Cerebellar cortex (tissue), 1 donor: Measurements from ENCODE around the gene GTSE1.

Experiments
- DNase-seq: peaks from one replicate; pipeline ENCODE4 v3.0.0-alpha.2; 2015; ENCODE audit warnings: low spot score

The GTSE1 gene

GRCh38 chr22:46275455-46276122 lies 21.1 kb upstream of the GTSE1 start:
- DNase-seq, result no peak

DNA sequence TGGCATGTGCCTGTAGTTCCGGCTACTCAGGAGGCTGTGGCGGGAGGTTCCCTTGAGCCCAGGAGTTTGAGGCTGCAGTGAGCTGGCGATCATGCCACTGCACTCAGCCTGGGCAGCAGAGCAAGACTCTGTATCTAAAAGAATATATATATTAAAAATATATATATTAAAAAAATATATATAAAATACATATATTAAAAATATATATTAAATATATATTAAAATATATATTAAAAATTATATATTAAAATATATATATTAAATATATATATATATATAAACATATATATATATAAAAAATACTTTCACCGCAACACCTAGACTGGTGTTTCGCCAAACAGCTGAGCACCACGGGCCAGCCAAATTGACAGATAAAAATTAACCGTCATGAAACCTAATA lies 20.1 kb upstream of the GTSE1 start:
- no peak for DNase-seq

- no peak for DNase-seq
Measured at GRCh38 chr22:46278656-46279645, 17.7 kb upstream of the GTSE1 start.

DNA sequence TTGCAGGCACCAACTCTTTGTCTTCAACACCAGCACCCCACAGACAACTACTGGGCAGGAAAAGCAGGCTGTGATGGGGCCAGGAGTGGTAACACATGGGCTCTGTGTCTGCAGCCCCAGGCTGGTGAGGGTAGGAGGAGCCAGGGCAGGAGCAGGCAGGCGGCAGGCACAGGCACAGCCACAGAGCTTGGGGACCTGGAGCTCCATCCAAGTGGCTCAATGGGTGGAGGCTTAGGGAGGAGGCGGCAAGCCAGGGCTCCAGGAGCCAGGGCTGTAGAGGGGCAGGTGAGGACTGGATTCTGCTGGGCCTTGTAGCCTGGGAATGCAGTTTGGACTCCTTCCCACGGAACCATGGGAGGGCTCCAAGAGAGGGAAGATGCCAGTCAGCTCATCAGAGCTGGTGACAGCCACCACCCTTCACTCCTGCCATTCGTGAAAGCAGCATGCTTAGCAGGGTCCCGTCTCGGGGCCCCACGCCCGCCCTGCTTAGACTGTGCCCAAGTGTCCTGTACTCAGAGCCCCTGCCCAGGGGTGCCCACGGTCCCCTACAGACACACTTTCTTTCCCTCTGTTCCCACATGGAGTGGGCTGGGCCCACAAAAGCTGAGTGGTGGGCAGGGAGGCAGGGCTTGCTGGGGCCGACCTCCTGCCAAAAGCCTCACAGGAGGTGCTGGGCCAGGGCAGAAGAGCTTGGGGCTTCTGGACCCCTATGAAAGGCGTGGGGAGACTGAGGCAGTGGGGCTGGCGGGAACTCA lies 16.4 kb upstream of the GTSE1 start:
- DNase-seq, result no peak

DNA sequence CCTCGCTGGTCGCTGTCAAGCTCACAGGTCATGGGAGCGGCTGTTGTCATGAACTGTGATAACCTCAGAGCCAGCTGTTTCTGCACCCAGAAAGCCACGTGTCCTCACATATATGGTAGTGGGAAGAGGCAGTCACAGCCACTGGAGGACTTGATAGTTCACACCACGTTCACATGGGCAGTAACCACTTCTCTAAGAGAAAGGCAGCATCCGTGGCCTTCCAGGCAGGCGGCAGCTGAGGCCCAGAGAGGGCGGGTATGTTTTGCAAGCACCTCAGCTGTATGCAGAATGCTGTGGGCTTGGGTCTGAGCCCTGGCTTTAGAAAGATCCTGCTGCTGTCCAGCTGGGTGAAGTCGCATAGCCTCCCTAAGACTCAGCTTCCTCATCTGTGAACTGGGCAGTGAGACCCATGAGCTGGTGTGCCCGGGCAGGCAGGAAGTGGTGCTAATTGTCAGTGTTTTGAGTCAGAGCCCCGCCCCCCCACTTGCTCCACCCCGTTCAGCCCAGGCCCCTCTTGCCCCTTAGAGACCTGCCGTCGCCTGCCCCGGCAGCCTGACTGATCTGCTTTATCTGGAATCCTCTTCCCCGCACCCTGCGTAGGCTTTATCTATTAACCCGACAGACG lies 15.6 kb upstream of the GTSE1 start:
- no peak for DNase-seq

GRCh38 chr22:46281866-46282678 lies 14.6 kb upstream of the GTSE1 start:
- no peak for DNase-seq

- no peak for DNase-seq
Measured at GRCh38 chr22:46286006-46286405, 10.7 kb upstream of the GTSE1 start.

- no peak for DNase-seq
Measured at GRCh38 chr22:46286941-46287872, 9.5 kb upstream of the GTSE1 start.

DNA sequence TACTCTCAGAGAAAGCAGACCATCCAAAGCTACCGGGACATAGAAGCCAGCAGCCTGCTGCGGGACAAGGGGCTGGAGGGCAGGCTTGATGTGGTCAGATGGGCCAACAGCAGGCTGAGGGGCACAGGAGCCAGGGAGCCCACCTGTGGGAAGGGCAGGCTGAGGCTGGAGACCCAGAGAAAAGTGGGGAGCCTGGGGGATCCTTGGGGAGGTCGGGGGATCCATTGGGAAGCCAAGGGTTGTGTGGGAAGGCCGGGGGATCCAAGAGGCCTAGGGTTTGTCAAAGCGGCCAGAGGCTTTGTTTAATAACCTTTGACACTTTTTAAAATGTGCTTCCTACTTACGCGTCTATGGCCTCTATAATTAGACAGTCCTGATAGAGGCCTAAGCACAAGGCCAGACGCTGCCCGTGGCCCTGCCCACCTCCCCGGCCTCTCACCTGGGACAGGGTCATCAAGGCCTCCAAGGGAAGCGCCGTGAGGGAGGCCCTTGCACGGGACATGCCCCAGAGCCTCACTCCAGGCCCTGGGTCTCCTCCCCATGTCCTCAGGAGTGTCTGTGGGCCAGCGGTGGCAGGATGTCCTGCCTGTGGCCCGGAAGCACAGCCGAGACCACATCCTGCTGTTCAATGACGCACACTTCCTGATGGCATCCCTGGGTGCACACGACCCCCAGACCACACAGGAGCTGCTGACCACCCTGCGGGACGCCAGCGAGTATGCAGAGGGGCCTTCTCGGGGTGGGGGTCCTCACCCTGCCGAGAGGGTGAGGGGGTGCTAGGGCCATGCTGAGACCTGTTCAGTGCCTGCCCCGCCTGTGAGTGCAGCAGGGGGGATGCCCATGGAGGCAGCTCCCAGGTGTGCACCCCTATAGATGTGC lies 8.6 kb upstream of the GTSE1 start:
- no peak for DNase-seq

DNA sequence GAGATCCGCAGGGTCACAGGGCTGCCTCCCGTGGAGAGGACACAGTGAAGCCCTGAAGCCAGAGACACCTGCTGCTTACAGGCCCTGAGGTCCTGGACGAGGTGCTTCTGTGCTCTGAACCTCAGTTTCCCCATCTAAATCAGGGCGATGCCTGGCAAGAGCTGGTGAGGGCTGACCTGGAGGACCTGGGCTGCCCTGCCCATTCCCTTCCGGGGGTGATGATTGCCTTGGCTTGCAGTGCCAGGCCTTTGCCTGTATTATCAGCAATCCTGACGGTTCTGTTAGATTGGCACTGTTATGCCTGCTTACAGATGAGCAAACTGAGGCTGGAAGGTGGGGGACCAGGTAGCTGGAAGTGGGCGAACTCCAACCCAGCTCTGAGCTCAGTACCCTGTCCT lies 7.8 kb upstream of the GTSE1 start:
- DNase-seq, result no peak

DNA sequence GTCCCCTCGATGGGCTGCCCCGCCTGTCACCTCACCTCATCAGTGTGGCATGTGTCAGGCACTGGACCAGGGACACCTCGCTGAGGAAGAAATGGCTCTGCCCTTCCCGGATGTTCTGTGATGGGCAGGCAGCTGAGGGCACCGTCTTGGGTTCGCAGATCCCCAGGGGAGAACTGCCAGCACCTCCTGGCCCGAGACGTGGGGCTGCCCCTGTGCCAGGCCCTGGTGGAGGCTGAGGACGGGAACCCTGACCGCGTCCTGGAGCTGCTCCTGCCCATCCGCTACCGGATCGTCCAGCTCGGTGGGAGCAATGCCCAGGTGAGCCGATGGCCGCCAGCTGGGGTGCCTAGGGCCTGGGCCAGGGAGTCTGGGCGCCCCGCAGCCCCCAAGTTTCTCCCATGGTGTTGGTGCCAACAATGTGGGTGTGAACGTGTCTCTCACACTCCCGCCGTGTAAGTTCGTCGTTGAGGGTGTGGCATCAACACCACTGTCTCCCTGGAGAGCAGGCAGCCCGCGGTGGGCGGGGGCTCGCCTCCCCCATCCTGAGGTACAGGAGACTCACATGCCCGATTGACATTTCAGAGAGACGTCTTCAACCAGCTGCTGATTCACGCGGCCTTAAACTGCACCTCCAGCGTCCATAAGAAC lies 7.3 kb upstream of the GTSE1 start:
- no peak for DNase-seq

DNA sequence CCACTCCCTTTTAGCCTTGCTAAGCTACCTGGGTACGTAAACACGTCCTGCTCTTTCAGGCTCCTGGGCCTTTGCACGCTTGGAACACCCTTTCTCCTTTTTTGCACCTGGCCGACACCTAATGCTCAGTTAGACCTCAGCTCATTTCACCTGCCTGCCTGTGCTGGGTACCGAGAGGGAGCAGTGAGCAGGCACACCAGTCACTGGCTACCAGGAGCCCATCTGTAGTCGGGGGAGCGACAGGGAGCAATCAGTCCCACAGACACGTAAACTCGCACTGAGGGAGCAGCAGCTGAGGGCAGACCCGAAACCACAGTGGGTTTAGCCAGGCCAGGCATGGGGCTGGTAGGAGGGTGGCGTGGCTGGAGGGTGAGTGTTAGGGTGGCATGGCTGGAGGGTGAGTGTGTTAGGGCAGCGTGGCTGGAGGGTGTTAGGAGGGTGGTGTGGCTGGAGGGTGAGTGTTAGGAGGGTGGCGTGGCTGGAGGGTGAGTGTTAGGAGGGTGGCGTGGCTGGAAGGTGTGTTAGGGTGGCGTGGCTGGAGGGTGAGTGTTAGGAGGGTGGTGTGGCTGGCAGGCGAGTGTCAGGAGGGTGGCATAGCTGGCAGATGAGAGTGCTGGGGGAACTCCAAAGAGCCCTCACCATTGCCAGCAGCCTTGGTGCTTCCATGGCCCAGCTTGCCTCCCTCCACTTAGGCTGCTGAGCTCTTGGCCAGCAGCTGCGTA lies 6.4 kb upstream of the GTSE1 start:
- no peak for DNase-seq

GRCh38 chr22:46290843-46291785 lies 5.6 kb upstream of the GTSE1 start:
- DNase-seq, result no peak

GRCh38 chr22:46292173-46292572 lies 4.5 kb upstream of the GTSE1 start:
- no peak for DNase-seq

- DNase-seq, result no peak
Measured at GRCh38 chr22:46292732-46293131, 3.9 kb upstream of the GTSE1 start.

- no peak for DNase-seq
Measured at GRCh38 chr22:46293577-46294260, 3.0 kb upstream of the GTSE1 start.
